GM12865 (cell line): ENCODE data around the gene HERPUD1.

Experiments used
- DNase-seq: peaks from one replicate; pipeline ENCODE4 v3.0.0; 2010; ENCODE audit warnings: low read depth
- H3K4me3 ChIP-seq: 2 replicates; pipeline ENCODE4 v1.5.1; 2011; ENCODE audit warnings: mild to moderate bottlenecking, low read depth, low read length, control low read depth
- CTCF ChIP-seq: IDR thresholded peaks from 2 replicates; pipeline ENCODE4 v1.5.1; 2011; ENCODE audit warnings: low read length, control low read depth, low read depth, inconsistent platforms; ENCODE audit not compliant: insufficient read depth; ENCODE audit errors: missing control alignments

The HERPUD1 gene

GRCh38 chr16:56981729-56982271 is 49.9 kb downstream of the HERPUD1 start:
- no peak for TF ChIP-seq CTCF
- DNase-seq: no peak
- H3K4me3 ChIP-seq: no peak overlapping the region

GRCh38 chr16:56982695-56983094 is 50.8 kb downstream of the HERPUD1 start:
- no peak for TF ChIP-seq CTCF
- no peak overlapping the region for H3K4me3 ChIP-seq
- DNase-seq: no peak

GRCh38 chr16:56983211-56983751 is 51.3 kb downstream of the HERPUD1 start:
- TF ChIP-seq CTCF: no peak
- no peak overlapping the region for H3K4me3 ChIP-seq
- DNase-seq: no peak

- no peak overlapping the region for H3K4me3 ChIP-seq
- no peak for TF ChIP-seq CTCF
- DNase-seq: no peak
These were observed 52.7 kb downstream of the HERPUD1 start for GRCh38 chr16:56984639-56985038.

GRCh38 chr16:56985288-56985961 is 53.5 kb downstream of the HERPUD1 start:
- no peak for DNase-seq
- H3K4me3 ChIP-seq: no peak overlapping the region
- TF ChIP-seq CTCF: no peak

- TF ChIP-seq CTCF: no peak
- H3K4me3 ChIP-seq: no peak overlapping the region
- DNase-seq: no peak
These were observed 54.0 kb downstream of the HERPUD1 start for GRCh38 chr16:56985962-56986360.
